SIG-M5 (cell line): Measurements from ENCODE around the gene MCAT.
A peak's percentile ranks its signal among the peaks of the same experiment; 100 is the strongest.

Experiments used
- DNase-seq: peaks from one replicate; lab custom pipeline; 2025; lab: John Stamatoyannopoulos, UW

The MCAT gene

GRCh38 chr22:43092085-43092484 lies 51.1 kb downstream of the MCAT start:
- peak; percentile 32 for DNase-seq

- peak; percentile 60 for DNase-seq
These were observed 52.9 kb downstream of the MCAT start for GRCh38 chr22:43090130-43090789.

GRCh38 chr22:43088984-43089717 lies 54.0 kb downstream of the MCAT start, which contains the start of gene TTLL1:
TTLL1 (minus strand) TSS chr22:43089391; CDS start chr22:43075586, 13,805 bp downstream.
- peak; percentile 50 for DNase-seq

DNA sequence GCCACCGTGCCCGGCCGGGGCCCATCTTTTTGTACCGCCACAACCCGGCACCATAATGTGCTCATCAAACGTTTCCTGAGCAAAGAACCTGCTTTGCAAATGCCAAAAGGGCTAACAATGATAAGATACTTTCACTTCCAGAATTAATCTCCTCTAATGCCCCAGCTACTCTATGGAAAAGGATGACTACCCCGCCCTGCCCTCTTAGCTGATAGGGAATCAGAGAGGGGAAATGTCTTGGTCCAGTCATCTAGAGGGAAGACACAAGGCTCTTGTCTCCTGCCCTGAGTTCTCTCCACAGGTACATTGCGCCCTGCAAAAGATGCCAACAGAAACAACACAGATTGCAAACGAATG lies 54.6 kb downstream of the MCAT start:
- DNase-seq, result no peak

- DNase-seq, result no peak
These were observed 57.3 kb downstream of the MCAT start for GRCh38 chr22:43085658-43086606.
